Motor neuron (in vitro differentiated cells): ENCODE results near the gene RASGRP3. TPM values are rescaled to one million over a fixed set of nuclear protein-coding genes. Genes with fewer than 3 reads are reported as not detected.

Experiments used
- ATAC-seq, 8 experiments: fragments of 200-7000 bp; cut with Tn5 transposase; replicated peaks in 6 of 8; 2 replicates each; pipeline ENCODE4 v1.8.0; 2021; ENCODE audit warnings: mild to moderate bottlenecking in 8 of 8, moderate library complexity in 8 of 8
- H3K27ac ChIP-seq, 2 donors: fragments of 250-450 bp; sonication (Bioruptor Pico); 2 replicates each; pipeline ENCODE4 v1.9.0; 2021; ENCODE audit warnings: antibody characterized with exemption in 2 of 2, mild to moderate bottlenecking in 2 of 2, moderate library complexity in 1 of 2
- H3K4me1 ChIP-seq, 2 donors: fragments of 250-450 bp; sonication (Bioruptor Pico); replicated peaks in 1 of 2; 2 replicates each; pipeline ENCODE4 v1.6.1; 2021; ENCODE audit warnings: antibody characterized with exemption in 2 of 2, mild to moderate bottlenecking in 2 of 2, moderate library complexity in 1 of 2
- H3K4me3 ChIP-seq, 5 donors: fragments of 250-450 bp; sonication (Bioruptor Pico); 2 replicates each; pipeline ENCODE4 v1.9.0; 2021; ENCODE audit warnings: antibody characterized with exemption in 5 of 5, mild to moderate bottlenecking in 5 of 5, moderate library complexity in 4 of 5
- WGBS, 10 experiments: fragments of 450-650 bp; shearing (Covaris generic); methylation state at CpG; one replicate each; pipeline ENCODE4 v1.0.0; 2022; 5-methylcytosine and 5-hydroxymethylcytosine counted together
- in situ Hi-C, 9 experiments: fragments of 400-800 bp; cut with MboI; loops; one replicate each; pipeline ENCODE4 v1.15.0; 2021; ENCODE audit warnings: low sequenced_read_pairs in 9 of 9, low pct_unique_long_range_greater_than_20kb in 2 of 9; ENCODE audit not compliant: unreplicated experiment in 9 of 9
- total RNA-seq, 8 experiments: library from RNA; unstranded; fragments of 300-600 nt; gene quantifications; 2 replicates each; pipeline versions ENCODE4 v1.2.3 to v1.2.4, GENCODE V29; 2022

Gene RASGRP3
- total RNA-seq, 8 experiments from 2014 or later, result 0.42 to 4.2 (median 2.5) TPM

DNA sequence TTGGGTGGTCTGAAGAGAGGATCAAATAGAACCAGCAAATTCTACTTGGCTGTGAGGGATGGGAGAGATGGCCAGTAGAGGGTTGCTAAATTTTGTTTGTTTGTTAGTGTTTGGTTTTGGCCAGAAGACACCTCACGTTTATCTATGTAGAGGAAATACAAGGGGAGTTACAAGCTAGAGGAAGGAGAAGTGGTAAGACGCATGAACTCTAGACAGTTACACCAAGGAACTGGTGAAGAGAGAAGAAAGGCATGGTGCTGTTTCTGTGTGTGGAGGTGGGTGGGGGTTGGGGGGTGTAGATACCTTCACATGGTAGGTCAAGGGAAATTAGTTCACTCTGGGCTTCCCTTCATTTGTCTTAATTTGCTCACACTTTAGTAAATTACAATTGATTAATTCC lies 25.6 kb downstream of the RASGRP3 start:
- no peak overlapping the region for H3K27ac ChIP-seq
- no peaks in the 10 kb centered on the region for H3K4me1 ChIP-seq
- in situ Hi-C loops, result no loop called here
- 71 to 100% (median 90%) methylated on average over 1 to 2 of the region's 2 CpGs; no CpG with 5 or more reads in 6 of the 10 experiments for WGBS, 10 experiments
- ATAC-seq, result no peak
- H3K4me3 ChIP-seq, result no peak overlapping the region

DNA sequence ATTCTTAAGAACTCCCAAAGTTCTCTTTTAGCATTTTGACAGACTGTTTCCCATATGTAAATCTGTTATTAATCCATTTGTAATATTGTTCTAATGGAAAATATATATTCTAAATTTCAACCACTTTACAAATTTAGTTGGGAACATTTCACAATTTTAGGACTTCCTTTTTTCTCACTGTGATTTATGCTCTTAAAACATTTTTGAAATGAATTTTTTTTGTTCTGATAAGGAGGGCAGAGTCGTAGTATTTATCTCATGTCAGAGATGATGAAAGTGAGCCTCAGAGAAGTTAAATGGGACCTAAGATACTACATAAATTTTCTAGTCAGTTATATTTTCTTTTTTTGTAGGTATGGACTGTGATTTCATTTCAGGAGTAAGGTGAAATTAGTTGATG lies 26.6 kb downstream of the RASGRP3 start:
- no peak for ATAC-seq
- H3K4me1 ChIP-seq, result no peaks in the 10 kb centered on the region
- 62 to 100% (median 88%) methylated on average over 1 of the region's 1 CpG; no CpG with 5 or more reads in 2 of the 10 experiments for WGBS, 10 experiments
- no peak overlapping the region for H3K27ac ChIP-seq
- in situ Hi-C loops, result no loop called here
- H3K4me3 ChIP-seq, result no peak overlapping the region

DNA sequence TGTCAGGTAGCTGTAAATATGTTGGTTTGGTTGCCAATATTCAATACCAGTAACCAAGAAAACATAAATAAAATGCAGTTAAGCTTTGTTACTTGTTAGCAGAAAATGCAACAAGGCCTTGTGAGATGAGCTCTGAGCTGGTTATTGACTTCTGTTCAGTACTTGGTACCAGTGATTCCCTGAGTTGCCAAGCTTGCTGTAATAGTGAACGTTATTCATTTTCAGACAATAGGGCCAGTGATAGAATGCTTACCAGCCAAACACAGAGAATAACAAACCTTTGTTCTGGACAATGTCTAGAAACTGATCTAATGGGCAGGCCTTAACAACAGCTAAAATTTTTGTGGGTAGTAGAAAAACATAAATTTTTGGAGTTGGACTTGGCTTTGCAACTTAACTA lies 29.5 kb downstream of the RASGRP3 start:
- in situ Hi-C loops, result no loop called here
- ATAC-seq, result peak in 4 of 8 experiments; percentile 38 to 89 (median 55)
- no peak overlapping the region for H3K4me3 ChIP-seq
- H3K27ac ChIP-seq, result no peak overlapping the region
- H3K4me1 ChIP-seq, result peaks cover 0 to 6% of the 10 kb centered on the region in 2 donors
- WGBS, 10 experiments, result 0 to 100% (median 67%) methylated on average over 1 of the region's 1 CpG; no CpG with 5 or more reads in 3 of the 10 experiments

DNA sequence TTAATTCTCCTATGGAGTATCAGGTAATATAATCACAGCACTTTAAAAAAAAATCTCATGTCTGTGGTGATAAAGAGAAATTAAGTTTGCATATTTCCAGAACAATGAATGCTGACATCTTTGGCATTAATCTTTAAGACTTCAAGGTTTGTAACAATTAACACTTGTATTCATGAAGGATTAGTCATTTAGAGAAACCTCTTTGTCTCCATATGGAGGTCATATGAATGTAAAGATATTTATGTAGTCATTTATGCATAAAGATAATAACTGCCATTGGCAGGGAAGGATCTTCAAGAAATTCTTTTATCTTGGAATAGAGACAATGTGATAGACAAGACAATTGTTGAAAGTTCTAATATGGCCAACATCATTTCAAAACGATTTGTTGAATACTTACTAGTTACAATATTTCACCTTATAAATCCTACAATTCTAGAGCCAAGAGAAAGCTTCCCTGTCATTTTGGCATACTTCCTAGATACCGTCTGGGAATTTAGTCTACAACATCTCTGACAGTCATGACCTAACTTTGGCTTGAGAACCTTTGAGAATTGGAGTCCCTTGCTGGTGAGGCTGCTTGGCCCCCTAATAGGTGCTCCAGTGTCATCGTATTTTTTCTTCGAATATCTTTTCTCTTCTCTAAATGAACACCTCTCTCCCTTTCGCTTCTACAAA lies 33.6 kb downstream of the RASGRP3 start:
- no peak for ATAC-seq
- no peak overlapping the region for H3K27ac ChIP-seq
- WGBS, 10 experiments, result 0 to 94% (median 72%) methylated on average over 1 to 5 of the region's 5 CpGs; no CpG with 5 or more reads in 1 of the 10 experiments
- no peak overlapping the region for H3K4me3 ChIP-seq
- in situ Hi-C loops, result no loop called here
- peaks cover 0 to 6% of the 10 kb centered on the region in 2 donors for H3K4me1 ChIP-seq

DNA sequence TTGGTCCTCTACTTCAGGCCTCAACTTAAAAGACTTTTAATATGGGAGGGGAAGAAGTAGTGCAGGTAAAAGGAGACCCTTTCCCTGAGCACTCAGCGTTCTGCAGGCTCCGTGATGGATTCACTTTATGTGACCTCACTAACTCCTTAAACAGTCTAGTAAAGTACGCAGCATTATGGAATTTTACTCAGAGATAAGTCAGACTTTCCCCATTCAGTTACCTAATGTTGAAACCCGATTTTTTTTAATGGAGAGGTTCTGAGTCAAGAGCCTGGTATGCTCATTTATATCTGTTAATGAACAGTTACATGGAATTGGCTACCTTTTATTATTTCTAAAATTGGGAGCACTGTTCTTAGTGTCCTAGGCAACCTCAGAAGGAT lies 34.1 kb downstream of the RASGRP3 start:
- ATAC-seq, result peak in 3 of 8 experiments; percentile 23 to 54 (median 35)
- H3K4me3 ChIP-seq, result no peak overlapping the region
- H3K4me1 ChIP-seq, result peaks cover 0 to 6% of the 10 kb centered on the region in 2 donors
- no peak overlapping the region for H3K27ac ChIP-seq
- in situ Hi-C loops, result no loop called here
- WGBS, 10 experiments, result 58 to 88% (median 76%) methylated on average over 1 to 4 of the region's 4 CpGs; no CpG with 5 or more reads in 4 of the 10 experiments

GRCh38 chr2:33511141-33511540 lies 34.7 kb downstream of the RASGRP3 start:
- peaks cover 0 to 6% of the 10 kb centered on the region in 2 donors for H3K4me1 ChIP-seq
- in situ Hi-C loops, result no loop called here
- H3K27ac ChIP-seq, result no peak overlapping the region
- H3K4me3 ChIP-seq, result no peak overlapping the region
- peak in 2 of 8 experiments; percentile 30 to 45 for ATAC-seq
- 88 to 100% (median 100%) methylated on average over 1 of the region's 1 CpG; no CpG with 5 or more reads in 5 of the 10 experiments for WGBS, 10 experiments

DNA sequence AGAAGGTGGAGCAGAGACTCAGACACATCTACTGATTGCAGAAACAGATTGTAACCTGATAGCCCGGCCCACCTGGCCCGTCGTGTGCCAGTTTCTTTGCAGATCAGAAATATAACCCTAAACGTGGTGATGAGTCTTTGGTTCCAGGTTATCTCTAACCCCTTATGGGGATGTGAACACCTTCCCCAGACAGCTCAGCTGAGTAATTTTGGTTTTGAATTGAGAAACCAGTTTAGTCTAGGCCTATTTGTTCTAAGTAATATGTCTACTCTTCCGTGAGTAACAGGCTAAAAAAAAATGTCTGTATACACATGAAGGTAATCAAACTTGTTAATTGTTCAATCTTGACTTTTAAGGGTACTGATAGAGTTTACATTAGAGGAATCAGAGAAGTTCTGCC lies 35.7 kb downstream of the RASGRP3 start:
- ATAC-seq, result no peak
- Histone ChIP-seq H3K27ac (no peak overlapping the region), H3K4me3 (no peak overlapping the region), H3K4me1 (peaks cover 0 to 6% of the 10 kb centered on the region in 2 donors)
- 56 to 95% (median 70%) methylated on average over 1 to 5 of the region's 5 CpGs; no CpG with 5 or more reads in 1 of the 10 experiments for WGBS, 10 experiments
- in situ Hi-C loops, result no loop called here

GRCh38 chr2:33513480-33513879 lies 37.0 kb downstream of the RASGRP3 start:
- no peak for ATAC-seq
- WGBS, 10 experiments, result 50 to 100% (median 81%) methylated on average over 1 to 3 of the region's 3 CpGs; no CpG with 5 or more reads in 2 of the 10 experiments
- in situ Hi-C loops, result no loop called here

GRCh38 chr2:33516456-33516995 lies 40.1 kb downstream of the RASGRP3 start:
- in situ Hi-C loops, result no loop called here
- Histone ChIP-seq H3K4me1 (peaks cover 4% of the 10 kb centered on the region in 2 donors), H3K27ac (no peak overlapping the region), H3K4me3 (no peak overlapping the region)
- WGBS, 10 experiments, result 0 to 89% (median 64%) methylated on average over 1 to 2 of the region's 2 CpGs; no CpG with 5 or more reads in 2 of the 10 experiments
- no peak for ATAC-seq

More at GRCh38 chr2:33513480-33513879, 37.0 kb downstream of the RASGRP3 start:
- no peak overlapping the region for H3K27ac ChIP-seq
- peaks cover 0 to 6% of the 10 kb centered on the region in 2 donors for H3K4me1 ChIP-seq
- no peak overlapping the region for H3K4me3 ChIP-seq

DNA sequence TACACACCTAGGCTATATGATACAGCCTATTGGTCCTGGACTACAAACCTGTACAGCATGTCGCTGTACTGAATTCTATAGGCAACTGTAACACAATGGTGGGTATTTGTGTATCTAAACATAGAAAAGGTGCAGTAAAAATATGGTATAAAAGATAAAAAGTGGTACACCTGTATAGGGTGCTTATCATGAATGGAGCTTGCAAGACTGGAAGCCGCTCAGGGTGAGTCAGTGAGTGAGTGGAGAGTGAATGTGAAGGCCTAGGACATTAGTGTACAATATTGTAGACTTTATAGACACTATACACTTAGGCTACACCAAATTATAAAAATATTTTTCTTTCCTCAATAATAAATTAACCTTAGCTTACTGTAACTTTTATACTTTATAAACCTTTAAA lies 41.8 kb downstream of the RASGRP3 start:
- Histone ChIP-seq H3K4me1 (peaks cover 17 to 21% of the 10 kb centered on the region in 2 donors), H3K4me3 (no peak overlapping the region), H3K27ac (no peak overlapping the region)
- no peak for ATAC-seq
- WGBS, 10 experiments, result 50 to 100% (median 81%) methylated on average over 1 to 2 of the region's 2 CpGs; no CpG with 5 or more reads in 2 of the 10 experiments
- in situ Hi-C loops, result no loop called here

DNA sequence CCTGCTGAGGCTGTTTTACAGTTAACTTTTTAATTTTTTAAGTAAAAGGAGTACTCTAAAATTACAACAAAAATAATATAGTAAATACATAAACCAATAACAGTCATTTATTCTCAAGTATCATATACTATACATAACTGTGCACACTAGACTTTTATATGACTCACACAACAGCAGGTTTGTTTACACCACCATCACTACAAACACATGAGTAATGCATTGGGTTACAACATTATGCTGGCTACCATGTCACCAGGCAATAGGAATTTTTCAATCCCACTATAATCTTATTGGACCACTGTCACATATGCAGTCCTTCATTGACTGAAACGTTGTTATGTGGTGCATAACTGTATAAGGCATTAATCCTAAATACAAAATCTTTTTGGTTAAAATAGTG lies 42.5 kb downstream of the RASGRP3 start:
- Histone ChIP-seq H3K4me3 (no peak overlapping the region), H3K27ac (no peak overlapping the region), H3K4me1 (peaks cover 20 to 23% of the 10 kb centered on the region in 2 donors)
- in situ Hi-C loops, result no loop called here
- 17 to 100% (median 80%) methylated on average over 1 of the region's 1 CpG; no CpG with 5 or more reads in 7 of the 10 experiments for WGBS, 10 experiments
- peak in 2 of 8 experiments; percentile 22 to 29 for ATAC-seq

DNA sequence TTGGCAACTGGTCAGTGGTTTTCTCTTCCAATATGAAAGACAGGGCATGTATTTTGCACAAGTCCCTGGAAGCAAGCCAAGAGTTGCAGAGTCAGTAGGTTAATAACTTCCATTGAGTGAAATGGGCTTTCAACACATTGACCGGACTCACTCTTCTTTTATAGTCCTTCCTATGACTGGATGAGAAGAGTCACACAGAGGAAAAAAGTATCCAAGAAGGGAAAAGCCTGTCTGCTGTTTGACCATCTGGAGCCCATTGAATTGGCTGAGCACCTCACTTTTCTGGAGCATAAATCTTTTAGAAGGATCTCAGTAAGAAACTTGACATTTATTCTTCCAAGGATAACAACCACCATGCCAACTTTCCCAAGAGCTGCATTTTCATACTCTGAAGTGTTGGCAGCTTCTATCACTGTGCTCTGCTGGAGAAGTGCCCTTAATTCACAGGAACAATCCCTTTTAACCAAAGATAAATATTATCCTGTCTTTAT lies 45.4 kb downstream of the RASGRP3 start:
- Histone ChIP-seq H3K4me1 (peaks cover 20 to 23% of the 10 kb centered on the region in 2 donors), H3K27ac (peak overlapping the region in 1 of 2 donors; percentile 43), H3K4me3 (no peak overlapping the region)
- WGBS, 10 experiments, result 0 to 100% (median 29%) methylated on average over 1 of the region's 1 CpG; no CpG with 5 or more reads in 5 of the 10 experiments
- peak in 6 of 8 experiments; percentile 30 to 78 (median 64) for ATAC-seq
- in situ Hi-C loops, result no loop called here

- Histone ChIP-seq H3K4me1 (peaks cover 20 to 23% of the 10 kb centered on the region in 2 donors), H3K27ac (peak overlapping the region in 1 of 2 donors; percentile 43), H3K4me3 (no peak overlapping the region)
- peak in 5 of 8 experiments; percentile 81 to 94 (median 89) for ATAC-seq
- in situ Hi-C loops, result no loop called here
- 0 to 76% (median 28%) methylated on average over 1 to 4 of the region's 4 CpGs; no CpG with 5 or more reads in 1 of the 10 experiments for WGBS, 10 experiments
These were observed 46.1 kb downstream of the RASGRP3 start for GRCh38 chr2:33522576-33522975.
